K562 (cell line): ENCODE results near the gene DNAJB7. TPM values are rescaled to one million over a fixed set of nuclear protein-coding genes. Genes with fewer than 3 reads are reported as not detected.

Experiments
- CBX8 ChIP-seq: fragments of 200-600 bp; sonication (generic); IDR thresholded peaks from 2 replicates; pipeline ENCODE4 v1.6.1; 2012; ENCODE audit warnings: borderline replicate concordance, mixed run types, low read depth, mild to moderate bottlenecking, moderate library complexity, mixed read lengths, low read length, control low read depth, inconsistent platforms; ENCODE audit not compliant: poor library complexity, severe bottlenecking; ENCODE audit errors: extremely low read depth
- CHCHD3 ChIP-seq: fragments of 250-450 bp; sonication (Bioruptor Pico); IDR thresholded peaks from 2 replicates; pipeline ENCODE4 v2.1.2; 2022; ENCODE audit warnings: mild to moderate bottlenecking
- ELK3 ChIP-seq: fragments of 450-650 bp; formaldehyde crosslinking; IDR thresholded peaks from 2 replicates; pipeline ENCODE4 v1.4.0; 2020; ENCODE audit warnings: mild to moderate bottlenecking
- FOXP1 ChIP-seq: sonication (generic); formaldehyde crosslinking; IDR thresholded peaks from 2 replicates; pipeline ENCODE4 v1.8.0; 2022; ENCODE audit warnings: mild to moderate bottlenecking, missing genetic modification reagents
- HDAC6 ChIP-seq: IDR thresholded peaks from 2 replicates; pipeline ENCODE4 v1.6.1; 2012; ENCODE audit warnings: low read depth, mild to moderate bottlenecking, control low read depth, inconsistent platforms, low read length, moderate library complexity
- HDGF ChIP-seq: fragments of 450-650 bp; IDR thresholded peaks from 2 replicates; pipeline ENCODE4 v1.6.1; 2016
- HMG20A ChIP-seq: fragments of 450-650 bp; formaldehyde crosslinking; conservative IDR thresholded peaks from 2 replicates; pipeline ENCODE4 v1.4.0; 2020; ENCODE audit warnings: mild to moderate bottlenecking, mixed read lengths
- KDM2B ChIP-seq: fragments of 250-450 bp; sonication (Bioruptor Pico); IDR thresholded peaks from 2 replicates; pipeline ENCODE4 v1.8.0; 2021; ENCODE audit warnings: mild to moderate bottlenecking, moderate library complexity
- MEF2A ChIP-seq: IDR thresholded peaks from 2 replicates; pipeline ENCODE4 v1.6.1; 2011; ENCODE audit warnings: low read depth, mild to moderate bottlenecking, low read length, moderate library complexity; ENCODE audit not compliant: control insufficient read depth
- MXD1 ChIP-seq: fragments of 250-450 bp; sonication (Bioruptor Pico); IDR thresholded peaks from 2 replicates; pipeline ENCODE4 v1.8.0; 2021; ENCODE audit warnings: borderline replicate concordance, mild to moderate bottlenecking, moderate library complexity; ENCODE audit not compliant: poor library complexity, severe bottlenecking
- PHB ChIP-seq: fragments of 250-450 bp; sonication (Bioruptor Pico); IDR thresholded peaks from 2 replicates; pipeline ENCODE4 v1.5.0; 2021
- POU5F1 ChIP-seq: fragments of 150-350 bp; IDR thresholded peaks from 2 replicates; pipeline ENCODE4 v1.6.1; 2014; ENCODE audit warnings: borderline replicate concordance, low read length, low read depth, mild to moderate bottlenecking; ENCODE audit not compliant: partially characterized antibody
- PURB ChIP-seq: sonication (generic); formaldehyde crosslinking; IDR thresholded peaks from 2 replicates; pipeline ENCODE4 v1.9.0; 2021; ENCODE audit warnings: low read depth, mild to moderate bottlenecking, missing genetic modification reagents
- RAD21 ChIP-seq, 2 experiments: fragments of 250-450 bp in 1 of 2; fragments of 450-650 bp in 1 of 2; sonication (Bioruptor Pico) in 1 of 2; formaldehyde crosslinking in 1 of 2; IDR thresholded peaks in 1 of 2; conservative IDR thresholded peaks in 1 of 2; 2 replicates each; pipeline versions ENCODE4 v1.4.0 to v1.8.0; 2020 to 2022; ENCODE audit warnings: mild to moderate bottlenecking in 2 of 2, moderate library complexity in 1 of 2
- RAD51 ChIP-seq: fragments of 450-650 bp; IDR thresholded peaks from 2 replicates; pipeline ENCODE4 v1.7.1; 2016; ENCODE audit warnings: low read depth, mild to moderate bottlenecking, borderline replicate concordance
- SUPT5H ChIP-seq: fragments of 450-650 bp; IDR thresholded peaks from 2 replicates; pipeline ENCODE4 v1.6.1; 2016
- ZBTB8A ChIP-seq: fragments of 450-650 bp; IDR thresholded peaks from 2 replicates; pipeline ENCODE4 v1.6.1; 2018; ENCODE audit warnings: mild to moderate bottlenecking, moderate library complexity; ENCODE audit not compliant: partially characterized antibody
- ZNF217 ChIP-seq: sonication (generic); formaldehyde crosslinking; IDR thresholded peaks from 2 replicates; pipeline ENCODE4 v1.8.0; 2022; ENCODE audit warnings: mild to moderate bottlenecking, missing genetic modification reagents
- ZNF316 ChIP-seq: fragments of 450-650 bp; IDR thresholded peaks from 2 replicates; pipeline ENCODE4 v1.6.1; 2016
- ZNF445 ChIP-seq: fragments of 250-450 bp; sonication (Bioruptor Pico); IDR thresholded peaks from 2 replicates; pipeline ENCODE4 v1.4.0; 2020; ENCODE audit warnings: low read depth, mild to moderate bottlenecking, moderate library complexity
- ZNF717 ChIP-seq: fragments of 250-450 bp; sonication (Bioruptor Pico); IDR thresholded peaks from 2 replicates; pipeline ENCODE4 v1.5.0; 2021
- polyA plus RNA-seq, 8 experiments: library from polyadenylated mRNA; depleted of rRNA in 4 of 8; stranded (reverse) in 5 of 8; unstranded in 3 of 8; fragments of >200 nt; fragmentation: Nextera tagmentation in 2 of 8; fragmentation: Illumina TruSeq in 1 of 8; extraction: Ambion mirVana in 2 of 8; extraction: Trizol in 1 of 8; gene quantifications; 2 replicates each; pipeline versions ENCODE4 v1.2.1 to v1.2.3, GENCODE V29; 2011 to 2014; ENCODE audit warnings: inconsistent platforms in 1 of 8, missing spikeins in 1 of 8
- total RNA-seq, 7 experiments: library from RNA; depleted of rRNA in 6 of 7; stranded (reverse); fragments of >200 nt in 6 of 7; fragmentation: Illumina TruSeq in 2 of 7; extraction: Trizol in 2 of 7; gene quantifications; 2 replicates each; pipeline versions ENCODE4 v1.2.1 to v1.2.3, GENCODE V29; 2011 to 2021; ENCODE audit warnings: low replicate concordance in 1 of 7
- TF ChIP-seq, protein P1 (sequence below): sonication (generic); formaldehyde crosslinking; IDR thresholded peaks from 2 replicates; pipeline ENCODE4 v1.8.1; 2022; ENCODE audit warnings: missing genetic modification reagents
- TF ChIP-seq, protein P2 (sequence below): fragments of 250-450 bp; sonication (Bioruptor Pico); IDR thresholded peaks from 2 replicates; pipeline ENCODE4 v1.4.0; 2020; ENCODE audit warnings: mild to moderate bottlenecking
- TF ChIP-seq, protein P3 (sequence below): fragments of 450-650 bp; formaldehyde crosslinking; IDR thresholded peaks from 2 replicates; pipeline ENCODE4 v1.4.0; 2020; ENCODE audit warnings: mild to moderate bottlenecking, moderate library complexity

Gene DNAJB7
- total and polyA plus RNA-seq, 9 of the 15 experiments (the other 6 are each of a cell fraction or from before 2014, with no cell fraction given): 0.13 to 0.21 TPM; not detected in 7

GRCh38 chr22:40813912-40814315 is 48.0 kb downstream of the DNAJB7 start (continued):
- TF ChIP-seq PURB (no peak), RAD51 (no peak; the same call in 1 of the 2 replicates), ZBTB8A (no peak), ZNF445 (CRISPR knock-in tag) (peak; percentile 98), ZNF316 (no peak), SUPT5H (no peak), PHB (CRISPR knock-in tag) (peak; percentile 81; the same call in 1 of the 2 replicates), KDM2B (CRISPR knock-in tag) (peak; percentile 100), POU5F1 (no peak), HDGF (no peak), CHCHD3 (peak; percentile 80; the same call in 1 of the 2 replicates), ELK3 (CRISPR knock-in tag) (peak; percentile 98), ZNF217 (CRISPR knock-in tag) (no peak), MEF2A (peak; percentile 88), HMG20A (CRISPR knock-in tag) (peak; percentile 97), FOXP1 (CRISPR knock-in tag) (no peak), MXD1 (CRISPR knock-in tag) (peak; percentile 98), CBX8 (no peak), HDAC6 (no peak), RAD21 (CRISPR knock-in tag; conservative IDR thresholded peaks at IDR 0.05 in 1 of 2, IDR thresholded peaks at IDR 0.05 in 1 of 2) (peak in 1 of 2 experiments; percentile 53; a peak in 2 of 4 replicates), ZNF717 (CRISPR knock-in tag) (peak; percentile 92)
- TF ChIP-seq, protein P1, sequence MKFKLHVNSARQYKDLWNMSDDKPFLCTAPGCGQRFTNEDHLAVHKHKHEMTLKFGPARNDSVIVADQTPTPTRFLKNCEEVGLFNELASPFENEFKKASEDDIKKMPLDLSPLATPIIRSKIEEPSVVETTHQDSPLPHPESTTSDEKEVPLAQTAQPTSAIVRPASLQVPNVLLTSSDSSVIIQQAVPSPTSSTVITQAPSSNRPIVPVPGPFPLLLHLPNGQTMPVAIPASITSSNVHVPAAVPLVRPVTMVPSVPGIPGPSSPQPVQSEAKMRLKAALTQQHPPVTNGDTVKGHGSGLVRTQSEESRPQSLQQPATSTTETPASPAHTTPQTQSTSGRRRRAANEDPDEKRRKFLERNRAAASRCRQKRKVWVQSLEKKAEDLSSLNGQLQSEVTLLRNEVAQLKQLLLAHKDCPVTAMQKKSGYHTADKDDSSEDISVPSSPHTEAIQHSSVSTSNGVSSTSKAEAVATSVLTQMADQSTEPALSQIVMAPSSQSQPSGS (CRISPR knock-in tag): no peak
- TF ChIP-seq, protein P2, sequence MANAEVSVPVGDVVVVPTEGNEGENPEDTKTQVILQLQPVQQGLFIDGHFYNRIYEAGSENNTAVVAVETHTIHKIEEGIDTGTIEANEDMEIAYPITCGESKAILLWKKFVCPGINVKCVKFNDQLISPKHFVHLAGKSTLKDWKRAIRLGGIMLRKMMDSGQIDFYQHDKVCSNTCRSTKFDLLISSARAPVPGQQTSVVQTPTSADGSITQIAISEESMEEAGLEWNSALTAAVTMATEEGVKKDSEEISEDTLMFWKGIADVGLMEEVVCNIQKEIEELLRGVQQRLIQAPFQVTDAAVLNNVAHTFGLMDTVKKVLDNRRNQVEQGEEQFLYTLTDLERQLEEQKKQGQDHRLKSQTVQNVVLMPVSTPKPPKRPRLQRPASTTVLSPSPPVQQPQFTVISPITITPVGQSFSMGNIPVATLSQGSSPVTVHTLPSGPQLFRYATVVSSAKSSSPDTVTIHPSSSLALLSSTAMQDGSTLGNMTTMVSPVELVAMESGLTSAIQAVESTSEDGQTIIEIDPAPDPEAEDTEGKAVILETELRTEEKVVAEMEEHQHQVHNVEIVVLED (CRISPR knock-in tag): peak; percentile 89
- TF ChIP-seq, protein P3, sequence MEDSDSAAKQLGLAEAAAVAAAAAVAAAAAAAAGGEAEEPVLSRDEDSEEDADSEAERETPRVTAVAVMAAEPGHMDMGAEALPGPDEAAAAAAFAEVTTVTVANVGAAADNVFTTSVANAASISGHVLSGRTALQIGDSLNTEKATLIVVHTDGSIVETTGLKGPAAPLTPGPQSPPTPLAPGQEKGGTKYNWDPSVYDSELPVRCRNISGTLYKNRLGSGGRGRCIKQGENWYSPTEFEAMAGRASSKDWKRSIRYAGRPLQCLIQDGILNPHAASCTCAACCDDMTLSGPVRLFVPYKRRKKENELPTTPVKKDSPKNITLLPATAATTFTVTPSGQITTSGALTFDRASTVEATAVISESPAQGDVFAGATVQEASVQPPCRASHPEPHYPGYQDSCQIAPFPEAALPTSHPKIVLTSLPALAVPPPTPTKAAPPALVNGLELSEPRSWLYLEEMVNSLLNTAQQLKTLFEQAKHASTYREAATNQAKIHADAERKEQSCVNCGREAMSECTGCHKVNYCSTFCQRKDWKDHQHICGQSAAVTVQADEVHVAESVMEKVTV (CRISPR knock-in tag): peak; percentile 89
